Thyroid gland (tissue), 4 donors: ENCODE results near the gene UBE4A.

ENCODE experiments used
- POLR2A ChIP-seq, 2 donors: fragments of 450-650 bp; IDR thresholded peaks; one replicate each; pipeline ENCODE4 v1.6.1; 2017; ENCODE audit warnings: antibody characterized with exemption in 2 of 2, mild to moderate bottlenecking in 2 of 2, moderate library complexity in 1 of 2
- TF ChIP-seq, protein P1 (sequence below), 6 experiments: fragments of 200-600 bp in 3 of 6; fragments of 450-650 bp in 3 of 6; sonication (generic) in 3 of 6; IDR thresholded peaks; one replicate each; pipeline ENCODE4 v1.5.1; 2016 to 2019; ENCODE audit warnings: antibody characterized with exemption in 6 of 6, mild to moderate bottlenecking in 2 of 6, inconsistent platforms in 1 of 6, moderate library complexity in 1 of 6

DNA sequence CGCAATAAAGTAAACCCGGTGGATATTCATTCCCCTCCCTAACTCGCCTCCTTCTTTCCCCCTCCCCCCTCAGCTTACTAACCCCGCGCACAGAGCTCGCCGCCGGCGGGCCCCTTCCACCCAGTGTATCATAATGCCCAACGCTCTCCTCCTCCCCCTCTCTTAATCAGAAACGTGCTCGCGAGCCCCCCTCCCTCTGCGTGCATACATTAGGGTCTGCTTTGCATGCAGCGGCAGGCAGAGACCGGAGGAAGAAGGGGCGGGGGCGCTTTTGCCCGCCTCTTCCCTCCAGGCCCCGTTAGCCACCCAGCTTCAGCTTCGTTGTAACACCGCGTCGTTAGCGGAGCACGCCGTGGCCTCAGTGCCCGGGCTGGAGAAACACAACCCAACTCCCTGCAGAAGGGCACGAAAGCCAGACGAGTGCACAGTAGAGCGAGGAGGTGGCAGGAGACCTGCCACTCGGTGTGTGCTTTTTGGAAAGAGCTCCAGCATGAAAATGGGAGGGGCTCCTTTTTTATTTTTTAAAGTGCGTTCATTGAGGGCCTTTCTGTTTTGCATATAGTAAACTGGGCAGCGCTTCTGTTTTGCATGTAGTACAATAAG is 76.0 kb downstream of the UBE4A start:
- no peak for TF ChIP-seq POLR2A (IDR thresholded peaks at IDR 0.05)
- TF ChIP-seq, protein P1, sequence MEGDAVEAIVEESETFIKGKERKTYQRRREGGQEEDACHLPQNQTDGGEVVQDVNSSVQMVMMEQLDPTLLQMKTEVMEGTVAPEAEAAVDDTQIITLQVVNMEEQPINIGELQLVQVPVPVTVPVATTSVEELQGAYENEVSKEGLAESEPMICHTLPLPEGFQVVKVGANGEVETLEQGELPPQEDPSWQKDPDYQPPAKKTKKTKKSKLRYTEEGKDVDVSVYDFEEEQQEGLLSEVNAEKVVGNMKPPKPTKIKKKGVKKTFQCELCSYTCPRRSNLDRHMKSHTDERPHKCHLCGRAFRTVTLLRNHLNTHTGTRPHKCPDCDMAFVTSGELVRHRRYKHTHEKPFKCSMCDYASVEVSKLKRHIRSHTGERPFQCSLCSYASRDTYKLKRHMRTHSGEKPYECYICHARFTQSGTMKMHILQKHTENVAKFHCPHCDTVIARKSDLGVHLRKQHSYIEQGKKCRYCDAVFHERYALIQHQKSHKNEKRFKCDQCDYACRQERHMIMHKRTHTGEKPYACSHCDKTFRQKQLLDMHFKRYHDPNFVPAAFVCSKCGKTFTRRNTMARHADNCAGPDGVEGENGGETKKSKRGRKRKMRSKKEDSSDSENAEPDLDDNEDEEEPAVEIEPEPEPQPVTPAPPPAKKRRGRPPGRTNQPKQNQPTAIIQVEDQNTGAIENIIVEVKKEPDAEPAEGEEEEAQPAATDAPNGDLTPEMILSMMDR (IDR thresholded peaks at IDR 0.05), result no peak
